AG08395 (cell line): ENCODE measurements around the gene DSCAM.
A peak's percentile ranks its signal among the peaks of the same experiment; 100 is the strongest.
"Not testable (repeated sequence)": the region's sequence is repeated elsewhere in the genome, so short reads cannot be mapped to it uniquely, and the experiment has no call there.

Experiments used
- DNase-seq: peaks from one replicate; pipeline ENCODE4 v3.0.0; 2012; ENCODE audit warnings: mixed read lengths, low spot score

The DSCAM gene

DNA sequence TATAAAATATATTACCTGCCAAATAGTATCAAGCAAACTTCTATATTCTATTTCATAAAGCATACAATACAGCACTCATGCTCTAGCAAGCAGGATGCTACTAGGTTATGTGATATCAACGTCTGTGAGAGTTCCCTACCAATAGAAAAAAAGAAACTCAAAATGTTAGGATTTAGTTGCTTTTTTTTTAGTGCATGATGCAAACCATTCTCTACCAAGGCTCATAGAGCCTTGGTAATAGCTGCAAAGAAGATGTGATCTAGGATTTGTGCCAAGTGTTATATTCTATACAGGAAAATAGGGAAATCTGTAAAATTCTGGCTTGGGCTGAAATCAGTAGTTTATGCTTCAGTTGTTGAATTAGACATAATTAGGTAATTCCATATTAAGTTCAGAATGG lies 394.4 kb downstream of the DSCAM start:
- DNase-seq: no peak

DNA sequence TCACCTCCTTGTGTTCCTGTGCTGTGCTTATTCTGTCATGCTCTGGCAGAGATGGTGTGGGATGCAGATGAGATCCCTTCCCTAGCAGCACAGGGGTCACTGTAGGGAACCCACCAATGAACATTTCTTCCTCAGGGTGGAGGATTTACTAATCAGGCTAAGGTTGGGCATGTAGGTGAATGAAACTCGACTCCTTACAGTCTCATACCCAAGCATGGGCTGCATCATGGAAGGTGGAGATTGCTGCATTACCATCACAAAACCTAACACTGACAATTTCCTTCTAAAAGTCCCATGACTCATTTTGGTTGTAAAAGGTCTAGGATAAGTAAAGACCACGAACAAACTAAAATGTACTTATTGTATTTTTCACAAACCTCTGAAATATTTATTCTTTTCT lies 399.9 kb downstream of the DSCAM start:
- no peak for DNase-seq

- DNase-seq: no peak
These were observed 401.5 kb downstream of the DSCAM start for GRCh38 chr21:40445349-40445921.

GRCh38 chr21:40439581-40439980 lies 407.4 kb downstream of the DSCAM start:
- DNase-seq: not testable (repeated sequence)

GRCh38 chr21:40438616-40439015 lies 408.3 kb downstream of the DSCAM start:
- no peak for DNase-seq

GRCh38 chr21:40436261-40436660 lies 410.7 kb downstream of the DSCAM start:
- no peak for DNase-seq

DNA sequence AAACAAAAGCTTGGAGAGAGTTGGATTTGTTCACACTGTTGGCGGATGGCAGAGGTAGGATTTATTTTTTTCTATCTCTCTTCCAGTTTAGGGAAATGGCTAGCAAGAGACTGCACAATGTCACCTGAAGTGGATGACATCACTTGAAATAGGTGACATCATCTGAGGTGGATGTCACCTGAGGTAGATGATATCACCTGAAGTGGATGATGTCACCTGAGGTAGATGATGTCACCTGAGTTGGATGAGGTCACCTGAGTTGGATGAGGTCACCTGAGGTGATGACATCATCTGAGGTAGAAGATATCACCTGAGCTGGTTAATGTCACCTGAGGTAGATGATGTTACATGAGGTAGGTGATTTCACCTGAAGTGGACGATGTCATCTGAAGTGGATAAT lies 413.4 kb downstream of the DSCAM start:
- no peak for DNase-seq

GRCh38 chr21:40425981-40426380 lies 421.0 kb downstream of the DSCAM start:
- no peak for DNase-seq

DNA sequence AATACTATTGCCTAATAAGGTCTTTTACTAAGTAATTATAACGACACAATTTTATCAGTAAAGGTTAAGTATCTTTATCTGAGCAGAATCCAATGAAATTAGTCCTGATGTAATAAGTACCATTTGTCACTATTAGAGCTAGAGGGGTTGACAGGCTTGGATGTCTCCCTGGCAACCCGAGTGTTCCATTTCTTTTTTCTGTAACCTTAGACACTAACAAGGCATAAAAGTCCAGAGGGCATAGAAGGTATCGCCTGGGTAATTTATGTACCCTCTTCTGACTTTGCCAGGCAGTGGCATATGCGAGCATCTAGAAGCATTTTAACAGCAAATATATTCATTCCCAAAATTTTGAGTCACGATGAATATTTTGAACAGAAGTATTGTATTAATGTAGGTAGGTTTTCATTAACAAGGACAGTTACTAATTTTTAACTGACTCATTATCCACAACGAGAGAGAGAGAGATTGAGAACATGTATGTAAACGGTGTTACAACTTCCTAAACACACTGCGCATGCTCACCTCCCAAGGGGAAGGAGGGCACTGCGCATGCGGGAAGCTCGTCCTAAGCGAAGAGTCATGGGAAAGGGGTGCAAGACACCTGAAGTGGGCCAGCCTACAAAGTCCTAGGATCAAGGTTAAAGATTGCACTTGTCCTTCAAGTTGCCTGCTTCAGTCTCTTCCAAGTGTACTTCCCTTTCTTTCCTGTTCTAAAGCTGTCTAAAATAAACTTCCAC lies 423.9 kb downstream of the DSCAM start:
- DNase-seq: no peak

DNA sequence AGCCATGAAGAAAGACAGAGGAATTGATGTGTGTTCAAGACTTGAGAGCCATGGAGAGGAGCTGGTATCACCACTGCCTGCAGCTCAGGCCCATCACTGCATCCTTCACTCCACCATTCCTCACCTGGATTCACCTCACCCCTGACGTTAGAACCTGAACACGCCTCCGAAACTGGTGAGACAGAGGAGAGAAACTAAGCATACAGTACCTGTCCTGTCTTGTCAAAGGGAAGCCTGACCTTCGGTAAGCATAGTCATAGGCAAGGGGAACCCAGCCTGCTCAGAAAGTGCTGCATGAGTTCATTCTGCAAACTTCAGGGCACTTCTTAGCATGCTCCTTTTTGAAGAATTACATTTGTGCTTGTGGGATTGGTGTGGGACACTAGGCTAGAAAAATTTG lies 425.8 kb downstream of the DSCAM start:
- no peak for DNase-seq

DNA sequence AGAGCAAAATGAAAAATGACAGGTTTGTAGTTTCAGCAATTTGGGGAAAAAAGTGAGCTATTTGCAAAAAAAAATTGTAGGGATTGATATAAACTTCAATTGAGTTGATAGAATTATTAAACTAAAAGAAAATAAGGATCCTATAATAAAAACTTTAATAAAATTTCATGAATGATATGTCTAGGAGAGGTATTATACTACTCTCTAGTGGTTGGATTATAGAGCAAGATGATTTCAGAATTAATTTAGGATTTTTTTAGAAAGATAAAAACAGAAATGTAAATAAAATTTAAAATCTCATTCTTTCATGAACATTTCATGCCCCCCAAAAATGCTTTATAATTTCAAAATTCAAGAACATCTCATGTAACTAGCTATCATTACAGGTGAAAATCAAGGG lies 430.4 kb downstream of the DSCAM start:
- no peak for DNase-seq

- no peak for DNase-seq
These were observed 438.4 kb downstream of the DSCAM start for GRCh38 chr21:40408561-40408960.

DNA sequence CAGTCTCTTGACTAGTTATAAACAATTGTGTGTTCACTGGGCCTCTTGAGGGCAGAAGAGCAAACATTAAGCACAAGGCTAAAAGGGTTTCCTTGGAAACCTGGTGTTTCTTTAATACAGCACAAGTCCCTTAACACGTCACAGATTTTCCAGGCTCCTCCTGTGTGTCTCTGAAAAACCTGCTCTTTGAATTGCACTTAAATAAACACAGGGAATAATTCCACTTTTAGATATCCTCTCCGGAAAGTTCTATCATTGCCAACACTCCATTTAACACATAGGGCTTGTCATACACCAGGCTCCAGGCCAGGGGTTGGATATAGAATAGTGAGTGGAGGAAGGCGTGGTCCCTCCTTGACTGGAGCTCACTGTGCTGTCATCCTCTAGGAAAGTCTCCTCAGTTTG lies 442.6 kb downstream of the DSCAM start:
- no peak for DNase-seq

- DNase-seq: no peak
These were observed 443.9 kb downstream of the DSCAM start for GRCh38 chr21:40402884-40403582.

DNA sequence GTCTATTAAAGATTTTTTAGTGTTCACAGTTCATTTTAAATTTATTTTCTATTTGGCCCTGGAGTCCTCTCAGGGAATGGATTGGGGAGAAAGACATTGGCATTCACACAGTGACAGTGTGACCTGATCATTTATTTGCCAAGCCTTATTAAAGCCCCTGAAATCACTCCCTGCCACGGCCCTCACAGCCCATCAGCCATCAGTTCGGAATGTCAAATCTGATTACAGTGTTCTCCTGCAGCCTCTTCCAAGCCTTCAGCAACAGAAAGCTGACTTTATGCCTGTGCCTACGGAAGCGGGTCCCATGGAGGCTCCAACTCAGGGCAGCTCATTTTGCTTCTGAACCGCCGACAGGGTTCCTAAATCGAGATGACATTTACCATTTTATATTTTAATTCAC lies 451.2 kb downstream of the DSCAM start:
- DNase-seq: no peak

GRCh38 chr21:40393066-40393465 lies 453.9 kb downstream of the DSCAM start:
- no peak for DNase-seq

- DNase-seq: no peak
These were observed 458.9 kb downstream of the DSCAM start for GRCh38 chr21:40388046-40388445.

- DNase-seq: no peak
These were observed 459.8 kb downstream of the DSCAM start for GRCh38 chr21:40386981-40387747.

DNA sequence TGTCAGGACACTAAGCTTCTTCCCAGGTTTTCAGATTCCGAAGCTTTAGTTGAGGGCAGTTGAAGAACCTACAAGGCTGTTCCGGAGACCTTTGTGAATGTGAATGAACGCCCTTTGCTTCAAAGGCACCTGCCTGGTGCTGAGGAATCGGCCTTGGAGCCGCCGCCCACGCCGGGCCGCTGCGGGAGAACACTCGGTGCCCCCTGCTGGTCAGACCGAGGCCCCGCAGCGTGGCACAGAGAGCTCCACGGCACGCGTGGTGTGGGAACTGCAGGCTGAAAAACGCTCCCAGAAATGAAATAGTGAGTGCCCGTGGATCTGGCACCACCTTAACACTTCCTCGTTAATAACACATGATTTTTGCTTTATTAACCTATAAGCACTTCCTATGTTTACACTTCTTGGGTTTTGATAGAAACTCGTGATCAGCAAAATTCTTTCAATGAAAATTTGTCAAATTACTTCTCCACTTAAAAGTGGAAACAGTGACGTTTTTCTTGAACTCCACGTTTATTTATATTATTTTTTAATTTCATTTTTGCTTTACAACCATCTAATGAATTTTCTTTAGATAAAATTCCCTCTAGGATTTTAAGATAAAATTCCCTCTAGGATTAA lies 460.6 kb downstream of the DSCAM start:
- DNase-seq: peak; percentile 6

DNA sequence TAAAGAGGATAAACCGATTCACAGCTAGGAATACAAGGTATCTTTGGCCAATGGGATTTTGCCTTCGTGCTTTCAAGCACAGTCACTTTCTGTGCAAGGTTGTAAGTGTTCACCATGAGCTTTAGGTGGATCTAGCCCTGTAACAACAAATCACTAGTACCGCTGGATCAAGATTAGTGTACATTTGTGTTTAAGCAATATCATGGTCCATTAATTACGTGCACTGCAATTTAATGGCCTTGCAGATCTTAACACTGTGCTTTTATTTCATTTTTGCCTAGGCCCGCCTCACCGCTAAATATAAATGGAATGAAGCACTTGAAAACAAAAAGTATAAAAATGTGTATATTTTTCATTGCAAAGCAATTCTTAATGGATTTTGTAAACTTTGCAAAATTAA lies 461.1 kb downstream of the DSCAM start:
- no peak for DNase-seq

DNA sequence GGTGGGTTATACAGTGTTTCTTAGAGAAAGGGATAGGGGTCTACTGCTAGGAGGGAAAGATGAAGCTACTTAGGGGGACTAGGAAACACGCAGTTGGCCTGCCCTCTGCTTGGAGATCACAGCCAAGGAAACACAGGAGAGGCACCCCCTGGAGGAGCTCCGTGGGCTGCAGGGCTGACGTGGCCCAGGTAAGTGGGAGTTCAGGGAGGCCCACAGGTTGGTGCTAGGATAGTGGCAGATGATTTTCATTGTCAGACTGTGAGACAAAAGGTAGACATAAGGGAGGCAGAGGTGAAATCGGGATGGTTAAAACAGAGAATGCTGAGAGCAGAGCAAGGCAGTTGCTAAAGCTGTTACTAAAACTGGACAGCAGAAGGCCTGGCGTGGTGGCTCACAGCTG lies 463.0 kb downstream of the DSCAM start:
- no peak for DNase-seq

DNA sequence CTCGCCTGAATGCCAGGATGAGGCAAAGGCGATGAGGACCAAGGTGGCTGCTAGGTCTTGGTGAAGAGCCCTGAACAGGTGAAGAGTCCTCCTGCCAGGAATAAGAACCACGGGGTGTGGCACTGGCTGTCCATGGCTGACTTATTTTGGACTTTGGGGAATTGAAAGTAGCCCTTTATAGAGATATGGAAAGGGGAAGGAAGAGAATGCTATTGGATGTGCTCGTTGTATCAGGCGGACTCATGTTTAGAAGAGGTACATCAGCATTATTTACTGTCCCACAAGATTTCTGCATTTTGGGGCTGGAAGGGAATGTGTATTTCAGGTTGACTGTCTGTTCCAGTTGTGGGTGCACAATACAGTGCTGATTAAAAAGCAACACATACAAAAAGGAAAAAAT lies 465.8 kb downstream of the DSCAM start:
- DNase-seq: no peak
